SK-N-SH (cell line): ENCODE measurements around the gene RAB38. TPM values are rescaled to one million over a fixed set of nuclear protein-coding genes. Genes with fewer than 3 reads are reported as not detected.

Source experiments
- CTCF ChIA-PET: fragments of 300-600, 350-600 bp; formaldehyde crosslinking; extraction: SDS; loops from one replicate; lab custom pipeline; 2021; lab: Yijun Ruan, JAX
- POLR2A ChIA-PET: fragments of 350-600 bp; sonication (Branson Sonifier 250); formaldehyde crosslinking; extraction: SDS; loops from one replicate; lab custom pipeline; 2020; ENCODE audit warnings: antibody characterized with exemption, inconsistent platforms; lab: Yijun Ruan, JAX
- DNase-seq: peaks from one replicate; pipeline ENCODE4 v3.0.0; 2012
- H2AFZ ChIP-seq: fragments of 200-600 bp; sonication (generic); 2 replicates; pipeline ENCODE4 v1.8.1; 2016; ENCODE audit warnings: antibody characterized with exemption, mild to moderate bottlenecking, low read depth
- H3F3A ChIP-seq: fragments of 200-600 bp; sonication (generic); replicated peaks from 2 replicates; pipeline ENCODE3; 2016; ENCODE audit warnings: antibody characterized with exemption, mild to moderate bottlenecking; ENCODE audit not compliant: insufficient read depth
- H3K27ac ChIP-seq, 2 experiments: fragments of 200-500 bp in 1 of 2; fragments of 200-600 bp in 1 of 2; sonication (Bioruptor generic) in 1 of 2; sonication (generic), shearing (Covaris generic) in 1 of 2; 2 replicates each; pipeline versions ENCODE4 v1.5.1 to v1.6.1; 2014 to 2016; ENCODE audit warnings: low read depth in 2 of 2, inconsistent platforms in 1 of 2, low read length in 1 of 2, mild to moderate bottlenecking in 1 of 2, mixed read lengths in 1 of 2
- H3K27me3 ChIP-seq: fragments of 200-600 bp; sonication (generic), shearing (Covaris generic); 2 replicates; pipeline ENCODE4 v1.6.1; 2016; ENCODE audit warnings: mixed run types; ENCODE audit not compliant: insufficient read depth
- H3K36me3 ChIP-seq, 2 experiments: fragments of 200-500 bp in 1 of 2; fragments of 200-600 bp in 1 of 2; sonication (Bioruptor generic) in 1 of 2; sonication (generic) in 1 of 2; replicated peaks in 1 of 2; 2 replicates each; pipeline versions ENCODE3 to v1.5.1; 2014 to 2016; ENCODE audit warnings: low read length in 1 of 2, mild to moderate bottlenecking in 1 of 2; ENCODE audit not compliant: insufficient read depth in 2 of 2, control insufficient read depth in 1 of 2
- H3K4me1 ChIP-seq, 2 experiments: fragments of 200-500 bp in 1 of 2; fragments of 200-600 bp in 1 of 2; sonication (Bioruptor generic) in 1 of 2; sonication (generic), shearing (Covaris generic) in 1 of 2; 2 replicates each; pipeline versions ENCODE4 v1.5.1 to v1.6.1; 2014 to 2016; ENCODE audit warnings: low read depth in 1 of 2, low read length in 1 of 2, mixed run types in 1 of 2; ENCODE audit not compliant: insufficient read depth in 2 of 2, control insufficient read depth in 1 of 2
- H3K4me2 ChIP-seq: fragments of 200-600 bp; sonication (generic), shearing (Covaris generic); 2 replicates; pipeline ENCODE4 v1.6.1; 2017; ENCODE audit warnings: mixed run types
- H3K4me3 ChIP-seq, 2 experiments: fragments of 200-500 bp in 1 of 2; fragments of 200-600 bp in 1 of 2; sonication (Bioruptor generic) in 1 of 2; sonication (generic), shearing (Covaris generic) in 1 of 2; 2 replicates each; pipeline versions ENCODE4 v1.5.1 to v1.8.1; 2014 to 2016; ENCODE audit warnings: low read depth in 2 of 2, inconsistent platforms in 1 of 2, low read length in 1 of 2, mild to moderate bottlenecking in 1 of 2, mixed read lengths in 1 of 2, moderate library complexity in 1 of 2
- H3K79me2 ChIP-seq: fragments of 200-600 bp; sonication (generic); 2 replicates; pipeline ENCODE4 v1.8.1; 2017; ENCODE audit warnings: mild to moderate bottlenecking; ENCODE audit not compliant: insufficient read depth
- H3K9ac ChIP-seq: fragments of 200-600 bp; sonication (generic); 2 replicates; pipeline ENCODE4 v1.6.1; 2017; ENCODE audit warnings: mixed run types
- H3K9me2 ChIP-seq: fragments of 200-600 bp; sonication (generic); 2 replicates; pipeline ENCODE4 v1.6.1; 2017; ENCODE audit warnings: mixed run types
- H3K9me3 ChIP-seq: fragments of 200-600 bp; sonication (generic); 2 replicates; pipeline ENCODE4 v1.6.1; 2017; ENCODE audit warnings: mixed run types, mild to moderate bottlenecking, moderate library complexity
- H4K20me1 ChIP-seq: fragments of 200-600 bp; sonication (generic); 2 replicates; pipeline ENCODE4 v1.6.1; 2017; ENCODE audit warnings: mild to moderate bottlenecking, mixed run types; ENCODE audit not compliant: insufficient read depth
- CHD2 ChIP-seq: fragments of 150-350 bp; IDR thresholded peaks from 2 replicates; pipeline ENCODE4 v1.6.1; 2018; ENCODE audit warnings: low read length; ENCODE audit not compliant: partially characterized antibody
- CTCF ChIP-seq: fragments of 200-600 bp; sonication (generic); IDR thresholded peaks from 2 replicates; pipeline ENCODE4 v1.6.1; 2017; ENCODE audit warnings: antibody characterized with exemption, mild to moderate bottlenecking, moderate library complexity
- FOSL2 ChIP-seq: IDR thresholded peaks from 2 replicates; pipeline ENCODE4 v1.4.0; 2012; ENCODE audit warnings: low read depth, mild to moderate bottlenecking, moderate library complexity, borderline replicate concordance
- FOXM1 ChIP-seq: IDR thresholded peaks from 2 replicates; pipeline ENCODE4 v1.4.0; 2012; ENCODE audit warnings: low read depth, mild to moderate bottlenecking
- GABPA ChIP-seq: IDR thresholded peaks from 2 replicates; pipeline ENCODE4 v1.4.0; 2012; ENCODE audit warnings: low read depth, mild to moderate bottlenecking
- GATA2 ChIP-seq: sonication (generic); formaldehyde crosslinking; IDR thresholded peaks from 2 replicates; pipeline ENCODE4 v1.5.0; 2020; ENCODE audit warnings: mild to moderate bottlenecking, missing genetic modification reagents
- IRF3 ChIP-seq: fragments of 150-350 bp; IDR thresholded peaks from 2 replicates; pipeline ENCODE4 v1.6.1; 2016; ENCODE audit warnings: mild to moderate bottlenecking, low read depth, low read length
- MAX ChIP-seq: IDR thresholded peaks from 2 replicates; pipeline ENCODE4 v1.4.0; 2012; ENCODE audit warnings: low read depth
- MEF2A ChIP-seq: IDR thresholded peaks from 2 replicates; pipeline ENCODE4 v1.4.0; 2012; ENCODE audit warnings: low read depth, borderline replicate concordance
- MXI1 ChIP-seq: IDR thresholded peaks from 2 replicates; pipeline ENCODE4 v1.6.1; 2012; ENCODE audit warnings: mild to moderate bottlenecking, low read depth, low read length, improper control_type of control experiment
- NFIC ChIP-seq: IDR thresholded peaks from 2 replicates; pipeline ENCODE4 v1.4.0; 2012; ENCODE audit warnings: borderline replicate concordance
- NRF1 ChIP-seq: IDR thresholded peaks from 2 replicates; pipeline ENCODE4 v1.6.1; 2012; ENCODE audit warnings: low read depth, mild to moderate bottlenecking, low read length
- PBX3 ChIP-seq: IDR thresholded peaks from 2 replicates; pipeline ENCODE4; 2012
- REST ChIP-seq: IDR thresholded peaks from 2 replicates; pipeline ENCODE4 v1.6.1; 2012; ENCODE audit warnings: mild to moderate bottlenecking, low read depth, low read length, moderate library complexity
- SMC3 ChIP-seq: IDR thresholded peaks from 2 replicates; pipeline ENCODE4 v1.6.1; 2012; ENCODE audit warnings: low read depth, low read length, improper control_type of control experiment
- TCF12 ChIP-seq: IDR thresholded peaks from 2 replicates; pipeline ENCODE4 v1.4.0; 2012
- TEAD4 ChIP-seq: IDR thresholded peaks from 2 replicates; pipeline ENCODE4 v1.4.0; 2012; ENCODE audit warnings: mild to moderate bottlenecking, borderline replicate concordance; ENCODE audit not compliant: insufficient read depth
- USF1 ChIP-seq: IDR thresholded peaks from 2 replicates; pipeline ENCODE4 v1.4.0; 2012; ENCODE audit warnings: low read depth, borderline replicate concordance
- ZBTB33 ChIP-seq: IDR thresholded peaks from 2 replicates; pipeline ENCODE4 v1.4.0; 2012; ENCODE audit warnings: low read depth, borderline replicate concordance
- WGBS: methylation state at CpG from one replicate; pipeline ENCODE4 v1.1.6; 2017; ENCODE audit warnings: low lambda C conversion rate; 5-methylcytosine and 5-hydroxymethylcytosine counted together
- polyA plus RNA-seq, 3 experiments: library from polyadenylated mRNA; depleted of rRNA; stranded (reverse); fragments of >200 nt; gene quantifications; 2 replicates each; pipeline ENCODE4 v1.2.3, GENCODE V29; 2012

The RAB38 gene
- polyA plus RNA-seq, 1 of the 3 experiments (the other 2 are of a cell fraction) = 0.66 TPM

- 8% methylated on average over 3 of the region's 3 CpGs for WGBS
- no peak overlapping the region for H3K9ac ChIP-seq
- H4K20me1 ChIP-seq = no peaks in the 10 kb centered on the region
- no peak overlapping the region for H3K4me3 ChIP-seq
- no peak overlapping the region for H3K4me2 ChIP-seq
- no peaks in the 10 kb centered on the region for H3K9me2 ChIP-seq
- no peaks in the 10 kb centered on the region for H3K79me2 ChIP-seq
- no peaks in the 10 kb centered on the region for H3F3A ChIP-seq
- TF ChIP-seq PBX3 (no peak), USF1 (no peak), TEAD4 (no peak), NRF1 (no peak), FOXM1 (no peak), IRF3 (no peak), CHD2 (no peak), NFIC (no peak), ZBTB33 (no peak), REST (no peak), GABPA (no peak), FOSL2 (no peak), MXI1 (no peak), GATA2 (CRISPR knock-in tag) (no peak), SMC3 (no peak), MAX (no peak), TCF12 (no peak), MEF2A (no peak), CTCF (no peak)
- H3K27ac ChIP-seq = peak overlapping the region in 1 of 2 experiments; percentile 45; a peak in 1 of 4 replicates
- H3K36me3 ChIP-seq = no peaks in the 10 kb centered on the region
- POLR2A ChIA-PET = no interaction called here
- no peaks in the 10 kb centered on the region for H3K9me3 ChIP-seq
- H2AFZ ChIP-seq = no peak overlapping the region
- no peak for DNase-seq
- H3K4me1 ChIP-seq = no peaks in the 10 kb centered on the region
- CTCF ChIA-PET = no interaction called here
- no peaks in the 10 kb centered on the region for H3K27me3 ChIP-seq
Measured at GRCh38 chr11:88188251-88188931, 13.1 kb upstream of the RAB38 start.
